H1 (cell line): ENCODE results near the gene EVC2. TPM values are rescaled to one million over a fixed set of nuclear protein-coding genes. Genes with fewer than 3 reads are reported as not detected.

Source experiments
- CTCF ChIA-PET: fragments of 300-600 bp; sonication (Branson Sonifier 250); formaldehyde crosslinking; loops from one replicate; lab custom pipeline; 2021; ENCODE audit not compliant: partially characterized antibody; lab: Charles Lee
- POLR2A ChIA-PET: fragments of 300-600 bp; sonication (Branson Sonifier 250); formaldehyde crosslinking; loops from one replicate; lab custom pipeline; 2021; ENCODE audit warnings: inconsistent platforms; ENCODE audit not compliant: partially characterized antibody; lab: Charles Lee
- DNase-seq, 2 experiments: peaks; one replicate each; pipeline versions ENCODE4 v3.0.0 to v3.0.0-alpha.2; 2010 to 2022; ENCODE audit warnings: low spot score in 2 of 2, low read depth in 1 of 2, mixed read lengths in 1 of 2
- FAIRE-seq: peaks from 2 replicates; lab custom pipeline; 2011; peaks lifted over from hg19 to GRCh38; lab: Jason Lieb, UNC
- H2AFZ ChIP-seq: 2 replicates; pipeline ENCODE4 v1.8.1; 2012; ENCODE audit warnings: low read length, inconsistent platforms
- H2AK5ac ChIP-seq: 2 replicates; pipeline ENCODE4 v1.6.1; 2013; ENCODE audit warnings: low read depth, low read length
- H2BK120ac ChIP-seq: replicated peaks from 2 replicates; pipeline ENCODE3; 2013; ENCODE audit warnings: low read depth, low read length, inconsistent platforms
- H2BK12ac ChIP-seq: 2 replicates; pipeline ENCODE4 v1.6.1; 2013; ENCODE audit warnings: low read depth, low read length
- H2BK15ac ChIP-seq: 2 replicates; pipeline ENCODE4 v1.6.1; 2013; ENCODE audit warnings: low read length
- H2BK20ac ChIP-seq: 2 replicates; pipeline ENCODE4 v1.6.1; 2013; ENCODE audit warnings: low read length
- H2BK5ac ChIP-seq: 2 replicates; pipeline ENCODE4 v1.6.1; 2013; ENCODE audit warnings: low read depth, low read length
- H3K14ac ChIP-seq: 2 replicates; pipeline ENCODE4 v1.6.1; 2013; ENCODE audit warnings: inconsistent platforms; ENCODE audit not compliant: insufficient read length
- H3K18ac ChIP-seq: 2 replicates; pipeline ENCODE4 v1.6.1; 2013; ENCODE audit warnings: low read length; ENCODE audit errors: extremely low read depth
- H3K23ac ChIP-seq: 2 replicates; pipeline ENCODE4 v1.6.1; 2013; ENCODE audit warnings: inconsistent platforms; ENCODE audit not compliant: insufficient read length
- H3K23me2 ChIP-seq: 2 replicates; pipeline ENCODE4 v1.6.1; 2013; ENCODE audit warnings: low read depth, low read length
- H3K27ac ChIP-seq: 2 replicates; pipeline ENCODE4 v1.6.1; 2011; ENCODE audit warnings: low read depth, low read length, inconsistent platforms
- H3K27me3 ChIP-seq, 4 experiments: replicated peaks in 1 of 4; 1 replicate in 1 of 4; 2 replicates in 3 of 4; pipeline versions ENCODE4 v1.6.1 to v1.8.1; 2011 to 2013; ENCODE audit warnings: low read length in 3 of 4, mild to moderate bottlenecking in 3 of 4, inconsistent platforms in 2 of 4, mixed read lengths in 2 of 4, moderate library complexity in 1 of 4; ENCODE audit not compliant: control insufficient read depth in 3 of 4, insufficient read depth in 3 of 4; ENCODE audit errors: extremely low read depth in 1 of 4
- H3K36me3 ChIP-seq, 4 experiments: 2 replicates each; pipeline versions ENCODE4 v1.6.1 to v1.8.1; 2011 to 2013; ENCODE audit warnings: mild to moderate bottlenecking in 4 of 4, low read length in 3 of 4, moderate library complexity in 2 of 4, control low read depth in 1 of 4, inconsistent platforms in 1 of 4; ENCODE audit not compliant: insufficient read depth in 4 of 4, control insufficient read depth in 2 of 4
- H3K4ac ChIP-seq: replicated peaks from 2 replicates; pipeline ENCODE3; 2013; ENCODE audit warnings: low read length, low read depth, mixed read lengths, inconsistent platforms; ENCODE audit not compliant: insufficient read length
- H3K4me1 ChIP-seq, 4 experiments: replicated peaks in 1 of 4; 1 replicate in 1 of 4; 2 replicates in 3 of 4; pipeline versions ENCODE4 v1.6.1 to v1.8.1; 2011 to 2013; ENCODE audit warnings: low read length in 3 of 4, inconsistent platforms in 2 of 4, mixed read lengths in 1 of 4; ENCODE audit not compliant: insufficient read depth in 4 of 4, control insufficient read depth in 3 of 4
- H3K4me2 ChIP-seq, 2 experiments: 2 replicates each; pipeline versions ENCODE4 v1.6.1 to v1.8.1; 2011 to 2013; ENCODE audit warnings: low read depth in 2 of 2, low read length in 2 of 2, control low read depth in 1 of 2, inconsistent platforms in 1 of 2, mild to moderate bottlenecking in 1 of 2; ENCODE audit not compliant: insufficient read depth in 1 of 2
- H3K4me3 ChIP-seq, 4 experiments: fragments of 200-600, 300-600 bp in 1 of 4; sonication (generic), shearing (Covaris generic), sonication (Bioruptor Twin) in 1 of 4; 2 replicates each; pipeline versions ENCODE4 v1.5.1 to v1.8.1; 2011 to 2016; ENCODE audit warnings: low read length in 4 of 4, low read depth in 3 of 4, control low read depth in 2 of 4, inconsistent platforms in 2 of 4, mild to moderate bottlenecking in 2 of 4, mixed read lengths in 1 of 4, moderate library complexity in 1 of 4; ENCODE audit not compliant: insufficient read depth in 2 of 4; ENCODE audit errors: extremely low read depth in 1 of 4
- H3K56ac ChIP-seq: replicated peaks from 2 replicates; pipeline ENCODE3; 2013; ENCODE audit warnings: low read depth, mild to moderate bottlenecking, mixed read lengths, low read length, inconsistent platforms; ENCODE audit not compliant: insufficient read length
- H3K79me1 ChIP-seq: 2 replicates; pipeline ENCODE4 v1.6.1; 2013; ENCODE audit warnings: low read depth, low read length, control low read depth
- H3K79me2 ChIP-seq, 2 experiments: 2 replicates each; pipeline versions ENCODE4 v1.6.1 to v1.8.1; 2012 to 2013; ENCODE audit warnings: low read length in 2 of 2, mild to moderate bottlenecking in 2 of 2, inconsistent platforms in 1 of 2; ENCODE audit not compliant: insufficient read depth in 2 of 2, control insufficient read depth in 1 of 2
- H3K9ac ChIP-seq, 4 experiments: replicated peaks in 1 of 4; 1 replicate in 1 of 4; 2 replicates in 3 of 4; pipeline versions ENCODE4 v1.6.1 to v1.8.1; 2011 to 2013; ENCODE audit warnings: low read depth in 3 of 4, low read length in 3 of 4, control low read depth in 2 of 4, mild to moderate bottlenecking in 2 of 4, moderate library complexity in 2 of 4, inconsistent platforms in 1 of 4; ENCODE audit errors: extremely low read depth in 1 of 4
- H3K9me3 ChIP-seq, 2 experiments: 2 replicates each; pipeline versions ENCODE4 v1.6.1 to v1.8.1; 2012 to 2013; ENCODE audit warnings: mild to moderate bottlenecking in 2 of 2, moderate library complexity in 2 of 2, control low read depth in 1 of 2, inconsistent platforms in 1 of 2, low read depth in 1 of 2, low read length in 1 of 2, mixed read lengths in 1 of 2; ENCODE audit not compliant: insufficient read depth in 2 of 2
- H4K20me1 ChIP-seq, 2 experiments: replicated peaks in 1 of 2; 2 replicates each; pipeline versions ENCODE3 to v1.8.1; 2011 to 2013; ENCODE audit warnings: inconsistent platforms in 2 of 2, low read length in 2 of 2, mild to moderate bottlenecking in 1 of 2; ENCODE audit not compliant: insufficient read depth in 2 of 2, control insufficient read depth in 1 of 2
- H4K5ac ChIP-seq: 2 replicates; pipeline ENCODE4 v1.6.1; 2013; ENCODE audit warnings: low read length, low read depth, mixed read lengths, inconsistent platforms; ENCODE audit not compliant: insufficient read length
- H4K8ac ChIP-seq: 2 replicates; pipeline ENCODE4 v1.8.0; 2013; ENCODE audit warnings: mild to moderate bottlenecking, moderate library complexity, low read length, inconsistent platforms; ENCODE audit not compliant: insufficient read depth; ENCODE audit errors: extremely low read depth
- H4K91ac ChIP-seq: replicated peaks from 2 replicates; pipeline ENCODE3; 2013; ENCODE audit warnings: low read length, mixed read lengths, inconsistent platforms; ENCODE audit not compliant: insufficient read length
- CHD1 ChIP-seq: IDR thresholded peaks from 2 replicates; pipeline ENCODE4 v1.6.1; 2012; ENCODE audit warnings: low read depth, low read length, improper control_type of control experiment
- CREB1 ChIP-seq: IDR thresholded peaks from 2 replicates; pipeline ENCODE4 v1.6.1; 2012; ENCODE audit warnings: inconsistent platforms
- CTBP2 ChIP-seq: IDR thresholded peaks from 2 replicates; pipeline ENCODE4 v1.7.0; 2011; ENCODE audit warnings: borderline replicate concordance, mild to moderate bottlenecking, moderate library complexity, mixed read lengths, low read length; ENCODE audit not compliant: insufficient read depth, insufficient read length
- HDAC6 ChIP-seq: IDR thresholded peaks from one replicate; pipeline ENCODE4 v1.7.1; 2012; ENCODE audit warnings: low read depth, mild to moderate bottlenecking, inconsistent platforms, low read length, moderate library complexity
- JUND ChIP-seq: IDR thresholded peaks from 2 replicates; pipeline ENCODE4 v1.6.1; 2011; ENCODE audit warnings: mild to moderate bottlenecking, improper control_type of control experiment, low read length
- MAFK ChIP-seq: IDR thresholded peaks from 2 replicates; pipeline ENCODE4 v1.6.1; 2012; ENCODE audit warnings: low read depth, mild to moderate bottlenecking, improper control_type of control experiment, low read length
- POLR2AphosphoS5 ChIP-seq: IDR thresholded peaks from 2 replicates; pipeline ENCODE4 v1.6.1; 2011; ENCODE audit warnings: low read depth, low read length
- POU5F1 ChIP-seq: IDR thresholded peaks from 2 replicates; pipeline ENCODE4 v1.6.1; 2011; ENCODE audit warnings: low read depth, mild to moderate bottlenecking, low read length, moderate library complexity
- RAD21 ChIP-seq, 2 experiments: IDR thresholded peaks in 1 of 2; conservative IDR thresholded peaks in 1 of 2; 2 replicates each; pipeline ENCODE4 v1.6.1; 2011; ENCODE audit warnings: low read depth in 2 of 2, low read length in 2 of 2, improper control_type of control experiment in 1 of 2, inconsistent platforms in 1 of 2, mild to moderate bottlenecking in 1 of 2, moderate library complexity in 1 of 2
- SP4 ChIP-seq: IDR thresholded peaks from 2 replicates; pipeline ENCODE4 v1.6.1; 2012; ENCODE audit warnings: low read length, inconsistent platforms
- SRF ChIP-seq: IDR thresholded peaks from 2 replicates; pipeline ENCODE4 v1.6.1; 2011; ENCODE audit warnings: mild to moderate bottlenecking, low read depth, low read length, moderate library complexity
- WGBS, 2 experiments: shearing (Covaris generic) in 1 of 2; methylation state at CpG; one replicate each; pipeline versions ENCODE4 v1.1.6 to v1.1.7; 2013 to 2015; ENCODE audit warnings: low lambda C conversion rate in 2 of 2, mixed read lengths in 2 of 2, inconsistent platforms in 1 of 2, low coverage in 1 of 2, missing lambda C conversion rate in 1 of 2; ENCODE audit not compliant: insufficient replicate concordance in 2 of 2, insufficient coverage in 1 of 2, insufficient read length in 1 of 2; ENCODE audit errors: extremely low coverage in 1 of 2, missing lambda C conversion rate in 1 of 2; 5-methylcytosine and 5-hydroxymethylcytosine counted together
- polyA plus RNA-seq, 7 experiments: library from polyadenylated mRNA; depleted of rRNA in 3 of 7; stranded (reverse) in 5 of 7; unstranded in 2 of 7; fragments of >200 nt in 5 of 7; fragments of 200-250 nt in 2 of 7; gene quantifications; 1 replicate in 5 of 7; 2 replicates in 1 of 7; 4 replicates in 1 of 7; pipeline versions ENCODE4 v1.2.1 to v1.2.3, GENCODE V29; 2011 to 2013; ENCODE audit warnings: missing spikeins in 2 of 7, mixed read lengths in 2 of 7
- total RNA-seq: library from RNA; stranded (reverse); fragmentation: NEBNext Ultra II Directional; extraction: Animal tissue kit (Norgen Biotek cat#: 25700); gene quantifications from 2 replicates; pipeline ENCODE4 v1.2.1, GENCODE V29; 2021
- TF ChIP-seq, protein P1 (sequence below), 3 experiments: IDR thresholded peaks; 1 replicate in 2 of 3; 2 replicates in 1 of 3; pipeline versions ENCODE4 v1.5.1 to v1.6.1; 2011; ENCODE audit warnings: low read length in 3 of 3, mild to moderate bottlenecking in 3 of 3, inconsistent platforms in 2 of 3, low read depth in 1 of 3, moderate library complexity in 1 of 3; ENCODE audit not compliant: insufficient read depth in 1 of 3; ENCODE audit errors: control extremely low read depth in 1 of 3

The EVC2 gene
- total and polyA plus RNA-seq, 2 of the 8 experiments (the other 6 are each of a cell fraction or from before 2014, with no cell fraction given), result 0.73 to 5.9 TPM

DNA sequence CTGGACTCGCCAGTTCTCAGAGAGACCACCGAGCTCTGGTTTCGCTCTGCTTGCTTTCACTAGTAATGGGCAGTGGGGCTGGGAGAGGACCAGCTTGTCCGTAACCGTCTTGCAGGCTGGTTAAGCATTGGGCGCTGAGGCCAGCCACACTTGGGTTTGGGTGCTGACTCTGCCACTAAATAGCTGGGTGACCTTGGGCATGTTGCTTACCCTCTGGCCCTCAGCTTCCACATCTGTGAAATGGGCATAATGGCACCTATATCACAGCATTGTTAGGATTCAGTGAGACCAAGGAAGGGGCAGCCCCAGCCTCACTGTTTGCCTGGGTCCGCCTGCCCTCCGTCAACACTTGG is 46.1 kb upstream of the EVC2 start:
- CTCF ChIA-PET, result interaction anchor here (0.6 to 1.9 kb wide), 7 partner anchors 15 to 306 kb away, joined by 3 to 5 read pairs (median 3); no protein-coding TSS in a partner anchor
- Histone ChIP-seq H4K91ac (no peak overlapping the region), H3K36me3 (peaks cover 2 to 7% (median 4%) of the 10 kb centered on the region in 4 experiments; a peak in 4 of 8 replicates), H3K56ac (no peak overlapping the region), H3K4ac (no peak overlapping the region), H2BK15ac (no peak overlapping the region), H3K4me3 (no peak overlapping the region), H3K23me2 (no peaks in the 10 kb centered on the region; the same call in 1 of the 2 replicates), H3K23ac (no peak overlapping the region), H2AK5ac (0 out of 2 replicates have a peak overlapping the region, but pooled peaks have one; percentile 15), H2BK5ac (no peak overlapping the region), H2BK20ac (no peak overlapping the region), H3K27ac (no peak overlapping the region), H4K8ac (no peak overlapping the region), H2BK12ac (no peak overlapping the region), H3K18ac (no peak overlapping the region), H2BK120ac (no peak overlapping the region), H3K79me2 (no peaks in the 10 kb centered on the region), H2AFZ (no peak overlapping the region), H3K27me3 (peaks cover 0 to 2% (median 0%) of the 10 kb centered on the region in 4 experiments; a peak in 1 of 7 replicates), H3K79me1 (no peaks in the 10 kb centered on the region), H3K4me2 (no peak overlapping the region), H3K4me1 (peaks cover 0 to 22% (median 18%) of the 10 kb centered on the region in 4 experiments; a peak in 6 of 7 replicates), H3K14ac (no peak overlapping the region), H4K5ac (no peak overlapping the region), H3K9ac (no peak overlapping the region), H4K20me1 (no peaks in the 10 kb centered on the region), H3K9me3 (no peaks in the 10 kb centered on the region)
- POLR2A ChIA-PET, result no interaction called here
- DNase-seq (no peak), FAIRE-seq (no peak)
- 85% methylated on average over 8 of the region's 8 CpGs; no CpG with 5 or more reads in 1 of the 2 experiments for WGBS, 2 experiments
- TF ChIP-seq POU5F1 (no peak), MAFK (no peak), CTBP2 (no peak), HDAC6 (no peak), CREB1 (no peak), SRF (no peak), POLR2AphosphoS5 (no peak), JUND (no peak), RAD21 (IDR thresholded peaks at IDR 0.05 in 1 of 2, conservative IDR thresholded peaks at IDR 0.05 in 1 of 2; ENCODE audit: low read depth in 2 of 2, low read length in 2 of 2) (no peak), CHD1 (no peak), SP4 (no peak)
- TF ChIP-seq, protein P1, sequence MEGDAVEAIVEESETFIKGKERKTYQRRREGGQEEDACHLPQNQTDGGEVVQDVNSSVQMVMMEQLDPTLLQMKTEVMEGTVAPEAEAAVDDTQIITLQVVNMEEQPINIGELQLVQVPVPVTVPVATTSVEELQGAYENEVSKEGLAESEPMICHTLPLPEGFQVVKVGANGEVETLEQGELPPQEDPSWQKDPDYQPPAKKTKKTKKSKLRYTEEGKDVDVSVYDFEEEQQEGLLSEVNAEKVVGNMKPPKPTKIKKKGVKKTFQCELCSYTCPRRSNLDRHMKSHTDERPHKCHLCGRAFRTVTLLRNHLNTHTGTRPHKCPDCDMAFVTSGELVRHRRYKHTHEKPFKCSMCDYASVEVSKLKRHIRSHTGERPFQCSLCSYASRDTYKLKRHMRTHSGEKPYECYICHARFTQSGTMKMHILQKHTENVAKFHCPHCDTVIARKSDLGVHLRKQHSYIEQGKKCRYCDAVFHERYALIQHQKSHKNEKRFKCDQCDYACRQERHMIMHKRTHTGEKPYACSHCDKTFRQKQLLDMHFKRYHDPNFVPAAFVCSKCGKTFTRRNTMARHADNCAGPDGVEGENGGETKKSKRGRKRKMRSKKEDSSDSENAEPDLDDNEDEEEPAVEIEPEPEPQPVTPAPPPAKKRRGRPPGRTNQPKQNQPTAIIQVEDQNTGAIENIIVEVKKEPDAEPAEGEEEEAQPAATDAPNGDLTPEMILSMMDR (IDR thresholded peaks at IDR 0.05; ENCODE audit: control extremely low read depth in 1 of 3, insufficient read depth in 1 of 3, low read depth in 1 of 3, low read length in 3 of 3), result no peak
